ENCODE measurements around the gene HVCN1.
"Not testable (repeated sequence)": the region's sequence is repeated elsewhere in the genome, so short reads cannot be mapped to it uniquely, and the experiment has no call there.

Gene HVCN1, protein sequence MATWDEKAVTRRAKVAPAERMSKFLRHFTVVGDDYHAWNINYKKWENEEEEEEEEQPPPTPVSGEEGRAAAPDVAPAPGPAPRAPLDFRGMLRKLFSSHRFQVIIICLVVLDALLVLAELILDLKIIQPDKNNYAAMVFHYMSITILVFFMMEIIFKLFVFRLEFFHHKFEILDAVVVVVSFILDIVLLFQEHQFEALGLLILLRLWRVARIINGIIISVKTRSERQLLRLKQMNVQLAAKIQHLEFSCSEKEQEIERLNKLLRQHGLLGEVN

DNA sequence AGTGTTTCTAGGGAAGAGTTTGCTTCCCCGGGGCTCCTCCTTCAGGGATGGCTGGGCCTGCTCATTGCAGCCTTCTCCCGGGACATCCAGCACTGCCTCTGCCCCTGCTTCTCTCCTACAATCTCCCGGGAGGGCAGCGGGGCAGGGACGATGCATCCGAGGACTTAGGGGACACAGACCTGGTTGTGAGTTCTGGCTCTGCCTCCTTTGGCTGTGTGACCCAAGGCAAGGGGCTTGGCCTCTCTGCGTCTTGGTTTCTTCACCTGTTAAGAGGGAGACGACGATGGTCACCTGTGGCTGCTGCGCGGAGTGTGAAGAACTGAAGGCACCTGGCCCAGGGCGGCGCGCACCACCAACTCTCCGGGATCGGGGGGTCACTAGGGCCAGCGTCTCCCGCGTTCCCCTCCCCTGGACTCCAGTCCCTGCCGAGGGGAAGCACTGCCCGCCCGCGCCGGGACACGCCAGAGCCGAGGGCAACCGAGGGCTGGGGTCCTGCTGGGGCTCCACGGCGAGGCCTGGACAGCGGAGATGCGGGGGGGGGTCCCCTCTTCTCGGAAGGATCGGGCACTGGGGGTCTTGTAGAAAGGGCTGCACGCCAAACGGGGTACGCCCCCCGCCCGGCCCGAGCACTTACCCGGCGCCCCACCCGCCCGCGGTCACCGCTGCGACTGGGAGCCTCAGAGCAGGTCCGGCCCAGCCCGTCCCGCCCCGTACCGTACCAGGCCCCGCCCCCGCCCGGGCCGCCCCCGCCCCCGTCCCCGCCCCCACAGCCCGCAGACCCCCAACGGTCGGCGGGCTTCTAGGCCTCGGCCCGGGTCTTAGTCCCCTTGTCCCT is at the start of gene HVCN1:
TSS of gene HVCN1 (minus strand) at position 670 of the 835 bp plus-strand sequence. CDS start 5,870 bp downstream, outside the sequence.
- H3K36me3 ChIP-seq (ENCODE audit: control insufficient read depth, insufficient read depth, low read length), result no peaks in the 10 kb centered on the region
- H3K9me3 ChIP-seq (ENCODE audit: control insufficient read depth, insufficient read depth, low read length), result no peaks in the 10 kb centered on the region
- peak within 1 kb of the TSS; percentile 69; the same call in 1 of the 2 replicates for H3K4me3 ChIP-seq (ENCODE audit: low read length)
- no CpG with 5 or more reads among the region's 64 CpGs for WGBS (ENCODE audit: insufficient coverage, insufficient read length)
- no peak for DNase-seq (ENCODE audit: low read depth, low spot score)
- peaks cover 4% of the 10 kb centered on the region; the same call in 1 of the 2 replicates for H3K4me1 ChIP-seq (ENCODE audit: control insufficient read depth, insufficient read depth, low read length)
- peaks cover 2% of the 10 kb centered on the region; the same call in 1 of the 2 replicates for H3K27me3 ChIP-seq (ENCODE audit: control insufficient read depth, insufficient read depth, low read length)
- no peak within 1 kb of the TSS for H3K27ac ChIP-seq (ENCODE audit: low read length)

DNA sequence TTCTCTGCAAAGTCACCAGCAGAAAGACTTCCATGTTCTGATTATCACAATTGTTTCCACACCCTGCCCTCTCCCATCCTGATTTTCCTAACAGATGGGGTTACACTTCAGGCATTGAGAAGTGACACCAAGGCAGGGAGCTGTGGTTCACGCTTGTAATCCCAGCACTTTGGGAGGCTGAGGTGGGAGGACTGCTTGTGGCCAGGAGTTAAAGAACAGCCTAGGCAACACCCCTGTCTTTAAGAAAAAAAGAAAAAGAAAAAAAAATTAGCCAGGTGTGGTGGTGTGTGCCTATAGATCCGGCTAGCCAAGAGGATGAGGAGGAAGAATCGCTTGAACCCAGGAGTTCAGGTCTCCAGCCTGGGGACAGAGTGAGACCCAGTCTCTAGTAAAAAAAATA is 48.6 kb upstream of the HVCN1 start:
- Histone ChIP-seq H3K27ac (ENCODE audit: low read length) (no peak overlapping the region), H3K9me3 (ENCODE audit: control insufficient read depth, insufficient read depth, low read length) (no peaks in the 10 kb centered on the region), H3K27me3 (ENCODE audit: control insufficient read depth, insufficient read depth, low read length) (no peaks in the 10 kb centered on the region), H3K36me3 (ENCODE audit: control insufficient read depth, insufficient read depth, low read length) (no peaks in the 10 kb centered on the region), H3K4me1 (ENCODE audit: control insufficient read depth, insufficient read depth, low read length) (0 out of 2 replicates have a peak, but pooled peaks cover 2% of the 10 kb centered on the region), H3K4me3 (ENCODE audit: low read length) (no peak overlapping the region)
- whole genome bisulfite sequencing (ENCODE audit: insufficient coverage, insufficient read length), result no CpG with 5 or more reads among the region's 3 CpGs
- DNase-seq (ENCODE audit: low read depth, low spot score), result no peak

DNA sequence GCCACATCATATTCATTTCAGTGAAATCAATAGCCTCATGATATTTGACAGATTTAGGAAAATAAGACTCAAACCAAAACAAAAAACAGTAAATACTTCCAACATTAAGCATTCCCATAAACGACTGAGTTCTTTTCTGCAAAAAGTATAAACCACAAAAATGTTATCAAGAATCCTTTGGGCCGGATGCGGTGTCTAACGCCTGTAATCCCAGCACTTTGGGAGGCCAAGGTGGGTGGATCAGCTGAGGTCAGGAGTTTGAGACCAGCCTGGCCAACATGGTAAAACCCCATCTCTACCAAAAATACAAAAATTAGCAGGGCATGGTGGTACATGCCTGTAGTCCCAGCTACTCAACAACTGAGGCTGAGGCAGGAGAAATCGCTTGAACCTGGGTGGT is 48.1 kb upstream of the HVCN1 start:
- not testable (repeated sequence) for H3K4me1 ChIP-seq (ENCODE audit: control insufficient read depth, insufficient read depth, low read length); H3K36me3 ChIP-seq (ENCODE audit: control insufficient read depth, insufficient read depth, low read length)

DNA sequence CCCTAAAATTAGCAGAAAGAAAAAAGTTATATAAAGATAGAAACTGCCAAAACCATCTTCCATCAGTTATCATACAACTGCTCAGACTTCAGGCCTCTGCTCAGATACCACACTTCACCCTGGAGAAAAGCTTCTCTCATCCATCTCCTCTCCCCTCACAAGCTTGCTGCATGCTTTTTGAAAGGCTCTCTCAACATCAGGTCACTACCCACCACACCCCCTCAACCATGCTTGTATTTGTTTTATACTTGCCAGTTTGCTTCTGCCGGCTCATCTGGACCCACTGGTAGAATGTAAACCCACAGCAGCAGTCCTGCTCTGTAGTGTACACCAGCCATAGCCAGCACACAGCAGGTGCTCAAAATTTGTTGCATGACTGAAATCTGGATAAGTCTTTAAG is 45.0 kb upstream of the HVCN1 start:
- Histone ChIP-seq H3K27me3 (ENCODE audit: control insufficient read depth, insufficient read depth, low read length) (no peaks in the 10 kb centered on the region), H3K36me3 (ENCODE audit: control insufficient read depth, insufficient read depth, low read length) (peaks cover 7% of the 10 kb centered on the region; the same call in 1 of the 2 replicates), H3K4me1 (ENCODE audit: control insufficient read depth, insufficient read depth, low read length) (no peaks in the 10 kb centered on the region), H3K4me3 (ENCODE audit: low read length) (no peak overlapping the region), H3K9me3 (ENCODE audit: control insufficient read depth, insufficient read depth, low read length) (no peaks in the 10 kb centered on the region), H3K27ac (ENCODE audit: low read length) (no peak overlapping the region)
- DNase-seq (ENCODE audit: low read depth, low spot score), result no peak
- WGBS (ENCODE audit: insufficient coverage, insufficient read length), result no CpG with 5 or more reads among the region's 1 CpG

More for the DNA sequence above, 48.1 kb upstream of the HVCN1 start:
- not testable (repeated sequence) for H3K27me3 ChIP-seq (ENCODE audit: control insufficient read depth, insufficient read depth, low read length); H3K27ac ChIP-seq (ENCODE audit: low read length); DNase-seq (ENCODE audit: low read depth, low spot score); H3K9me3 ChIP-seq (ENCODE audit: control insufficient read depth, insufficient read depth, low read length); H3K4me3 ChIP-seq (ENCODE audit: low read length)
- WGBS (ENCODE audit: insufficient coverage, insufficient read length), result no CpG with 5 or more reads among the region's 5 CpGs

DNA sequence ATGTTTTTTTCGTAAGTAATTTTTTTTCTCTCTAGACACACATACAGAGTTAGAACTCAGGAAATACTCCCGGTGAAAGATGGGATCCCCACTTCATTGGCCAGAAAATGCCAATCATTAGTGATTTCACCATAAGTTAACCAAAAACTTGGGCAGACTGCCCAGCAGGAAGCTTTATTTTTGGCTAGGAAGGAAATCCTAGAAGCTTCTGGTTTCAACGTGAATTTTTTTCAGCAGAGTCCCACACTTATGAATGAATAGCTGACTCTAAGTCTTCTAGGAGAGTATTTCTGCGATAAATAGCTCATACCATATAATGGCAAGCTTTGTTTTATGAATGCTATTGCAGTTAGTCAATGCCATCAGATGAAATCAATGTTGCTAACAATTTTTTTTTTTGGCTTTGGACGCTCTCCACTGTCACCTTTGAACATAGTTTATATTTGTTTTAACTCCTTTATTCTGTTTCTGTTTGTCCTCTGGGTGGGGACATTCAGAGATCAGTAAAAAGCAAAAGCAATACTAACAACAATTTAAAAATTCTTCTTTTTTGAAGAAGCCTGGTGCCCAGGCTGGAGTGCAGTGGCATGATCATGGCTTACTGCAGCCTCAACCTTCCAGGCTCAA is 44.3 kb upstream of the HVCN1 start:
- Histone ChIP-seq H3K27me3 (ENCODE audit: control insufficient read depth, insufficient read depth, low read length) (no peaks in the 10 kb centered on the region), H3K4me3 (ENCODE audit: low read length) (no peak overlapping the region), H3K9me3 (ENCODE audit: control insufficient read depth, insufficient read depth, low read length) (no peaks in the 10 kb centered on the region), H3K36me3 (ENCODE audit: control insufficient read depth, insufficient read depth, low read length) (peaks cover 14% of the 10 kb centered on the region; the same call in 1 of the 2 replicates), H3K27ac (ENCODE audit: low read length) (no peak overlapping the region), H3K4me1 (ENCODE audit: control insufficient read depth, insufficient read depth, low read length) (no peaks in the 10 kb centered on the region)
- no peak for DNase-seq (ENCODE audit: low read depth, low spot score)
- WGBS (ENCODE audit: insufficient coverage, insufficient read length), result no CpG with 5 or more reads among the region's 5 CpGs

DNA sequence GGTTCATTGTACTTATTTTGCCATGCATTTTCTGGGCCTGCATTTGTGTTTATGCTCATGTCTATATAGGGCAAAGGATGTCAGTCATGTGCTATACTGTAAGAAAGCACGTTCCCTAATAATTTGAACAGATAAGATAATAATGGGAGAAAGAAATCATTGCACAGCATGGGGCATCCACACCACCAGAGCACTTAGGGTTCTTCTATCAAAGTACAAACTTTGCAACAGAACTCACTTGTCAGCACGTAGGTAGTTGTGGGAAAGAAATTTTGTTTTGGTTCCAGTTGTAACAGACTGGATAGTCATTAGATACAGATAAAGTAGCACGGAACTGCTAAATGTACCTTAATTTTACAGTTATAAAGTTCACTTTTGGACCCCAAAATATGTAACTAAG is 43.7 kb upstream of the HVCN1 start:
- no peaks in the 10 kb centered on the region for H3K27me3 ChIP-seq (ENCODE audit: control insufficient read depth, insufficient read depth, low read length)
- no peak for DNase-seq (ENCODE audit: low read depth, low spot score)
- H3K9me3 ChIP-seq (ENCODE audit: control insufficient read depth, insufficient read depth, low read length), result no peaks in the 10 kb centered on the region
- H3K27ac ChIP-seq (ENCODE audit: low read length), result no peak overlapping the region
- no peaks in the 10 kb centered on the region; the same call in 1 of the 2 replicates for H3K4me1 ChIP-seq (ENCODE audit: control insufficient read depth, insufficient read depth, low read length)
- peaks cover 14% of the 10 kb centered on the region; the same call in 1 of the 2 replicates for H3K36me3 ChIP-seq (ENCODE audit: control insufficient read depth, insufficient read depth, low read length)
- no CpG with 5 or more reads among the region's 3 CpGs for WGBS (ENCODE audit: insufficient coverage, insufficient read length)
- no peak overlapping the region for H3K4me3 ChIP-seq (ENCODE audit: low read length)

DNA sequence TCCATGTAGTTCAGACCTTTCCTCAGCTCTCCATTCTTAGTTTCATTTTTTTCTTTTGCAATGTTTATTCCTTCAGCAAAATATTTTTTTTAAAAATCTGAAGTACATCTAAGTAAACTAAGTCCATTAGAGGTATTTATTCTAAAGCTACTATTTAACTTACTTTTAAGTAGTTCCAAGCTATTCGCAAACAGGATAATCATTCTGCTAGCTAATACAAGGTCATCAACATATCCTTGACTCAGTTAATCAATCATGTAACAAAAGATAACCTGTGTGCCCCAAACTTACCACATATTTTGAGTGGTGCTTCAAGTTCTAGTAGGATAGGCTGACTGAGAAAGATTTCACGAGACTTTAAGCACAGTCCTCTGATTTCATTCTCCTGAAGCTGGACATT is 42.6 kb upstream of the HVCN1 start:
- H3K27me3 ChIP-seq (ENCODE audit: control insufficient read depth, insufficient read depth, low read length), result no peaks in the 10 kb centered on the region
- H3K36me3 ChIP-seq (ENCODE audit: control insufficient read depth, insufficient read depth, low read length), result peaks cover 14% of the 10 kb centered on the region; the same call in 1 of the 2 replicates
- WGBS (ENCODE audit: insufficient coverage, insufficient read length), result no CpG with 5 or more reads among the region's 2 CpGs
- H3K4me3 ChIP-seq (ENCODE audit: low read length), result no peak overlapping the region
- no peaks in the 10 kb centered on the region for H3K9me3 ChIP-seq (ENCODE audit: control insufficient read depth, insufficient read depth, low read length)
- H3K4me1 ChIP-seq (ENCODE audit: control insufficient read depth, insufficient read depth, low read length), result no peaks in the 10 kb centered on the region; the same call in 1 of the 2 replicates
- DNase-seq (ENCODE audit: low read depth, low spot score), result no peak
- H3K27ac ChIP-seq (ENCODE audit: low read length), result no peak overlapping the region

DNA sequence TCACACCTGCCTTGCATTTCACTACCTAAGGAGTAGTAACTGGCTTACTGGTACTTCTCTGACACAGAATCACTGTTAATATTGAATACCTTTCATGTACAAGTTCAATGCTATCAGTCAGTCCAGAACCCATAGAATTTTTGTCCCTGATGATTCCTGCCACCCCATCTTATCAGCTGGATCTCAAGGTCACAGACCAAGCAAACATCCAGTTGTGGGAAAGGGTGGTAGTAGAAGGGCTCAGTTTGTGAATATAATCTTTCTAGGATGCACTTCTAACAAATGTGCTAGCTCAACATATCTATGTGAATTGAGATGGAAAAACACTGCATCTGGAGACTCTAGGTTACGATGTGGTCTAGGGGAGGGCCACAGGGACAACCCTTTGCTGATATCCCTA is 39.7 kb upstream of the HVCN1 start:
- Histone ChIP-seq H3K4me1 (ENCODE audit: control insufficient read depth, insufficient read depth, low read length) (no peaks in the 10 kb centered on the region; the same call in 1 of the 2 replicates), H3K27ac (ENCODE audit: low read length) (no peak overlapping the region), H3K27me3 (ENCODE audit: control insufficient read depth, insufficient read depth, low read length) (no peaks in the 10 kb centered on the region), H3K4me3 (ENCODE audit: low read length) (no peak overlapping the region), H3K36me3 (ENCODE audit: control insufficient read depth, insufficient read depth, low read length) (peaks cover 22% of the 10 kb centered on the region; the same call in 1 of the 2 replicates), H3K9me3 (ENCODE audit: control insufficient read depth, insufficient read depth, low read length) (no peaks in the 10 kb centered on the region)
- whole genome bisulfite sequencing (ENCODE audit: insufficient coverage, insufficient read length), result no CpG with 5 or more reads among the region's 1 CpG
- no peak for DNase-seq (ENCODE audit: low read depth, low spot score)

DNA sequence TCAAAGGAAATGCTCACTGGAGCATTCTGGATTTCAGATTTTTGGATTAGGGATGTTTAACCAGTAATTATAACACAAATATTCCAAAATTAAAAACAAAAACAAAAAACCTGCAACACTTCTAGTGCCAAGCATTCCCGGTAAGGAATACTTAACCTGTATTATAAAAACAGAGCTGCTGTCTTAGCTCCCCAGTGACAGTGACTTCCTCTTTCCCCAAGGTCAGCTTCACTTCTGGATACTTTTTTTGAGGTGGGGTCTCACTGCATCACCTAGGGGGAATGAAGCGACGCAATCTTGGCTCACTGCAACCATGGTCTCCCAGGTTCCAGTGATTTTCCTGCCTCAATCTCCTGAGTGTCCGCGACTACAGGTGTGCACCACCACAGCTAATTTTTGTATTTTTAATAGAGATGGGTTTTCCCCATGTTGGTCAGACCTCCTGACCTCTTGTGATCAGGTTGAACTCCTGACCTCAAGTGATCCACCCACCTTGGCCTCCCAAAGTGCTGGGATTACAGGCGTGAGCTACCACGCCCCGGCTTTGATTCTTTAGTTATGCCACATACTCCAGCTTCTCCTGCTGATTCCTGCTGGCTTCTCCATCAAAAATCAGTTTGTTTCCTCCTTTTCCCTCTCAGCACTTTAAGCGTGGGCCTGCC is 37.9 kb upstream of the HVCN1 start:
- WGBS (ENCODE audit: insufficient coverage, insufficient read length), result no CpG with 5 or more reads among the region's 9 CpGs
- Histone ChIP-seq H3K36me3 (ENCODE audit: control insufficient read depth, insufficient read depth, low read length) (peaks cover 24% of the 10 kb centered on the region; the same call in 1 of the 2 replicates), H3K9me3 (ENCODE audit: control insufficient read depth, insufficient read depth, low read length) (no peaks in the 10 kb centered on the region), H3K4me1 (ENCODE audit: control insufficient read depth, insufficient read depth, low read length) (no peaks in the 10 kb centered on the region; the same call in 1 of the 2 replicates), H3K27ac (ENCODE audit: low read length) (no peak overlapping the region), H3K4me3 (ENCODE audit: low read length) (no peak overlapping the region), H3K27me3 (ENCODE audit: control insufficient read depth, insufficient read depth, low read length) (no peaks in the 10 kb centered on the region)
- no peak for DNase-seq (ENCODE audit: low read depth, low spot score)

DNA sequence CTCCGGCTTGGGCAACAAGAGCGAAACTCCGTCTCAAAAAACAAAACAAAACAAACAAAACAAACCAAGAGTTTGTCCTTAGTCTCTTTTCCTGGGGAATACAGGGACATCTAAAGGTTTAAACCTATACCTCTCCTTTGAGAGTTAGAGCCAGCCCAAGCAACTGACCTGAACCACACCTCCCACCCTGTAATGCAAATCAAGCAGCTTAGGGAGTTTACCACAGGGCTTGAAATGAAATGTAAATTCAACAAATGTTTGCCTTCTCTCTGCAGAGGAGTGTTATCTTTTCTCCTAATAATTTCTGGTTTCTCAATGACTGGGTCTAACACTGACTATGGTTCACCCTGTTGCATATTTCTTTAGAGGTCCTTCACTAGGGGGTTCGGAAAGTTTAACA is 37.1 kb upstream of the HVCN1 start:
- WGBS (ENCODE audit: insufficient coverage, insufficient read length), result no CpG with 5 or more reads among the region's 4 CpGs
- Histone ChIP-seq H3K4me3 (ENCODE audit: low read length) (no peak overlapping the region), H3K27ac (ENCODE audit: low read length) (no peak overlapping the region), H3K4me1 (ENCODE audit: control insufficient read depth, insufficient read depth, low read length) (no peaks in the 10 kb centered on the region; the same call in 1 of the 2 replicates), H3K36me3 (ENCODE audit: control insufficient read depth, insufficient read depth, low read length) (peaks cover 24% of the 10 kb centered on the region; the same call in 1 of the 2 replicates), H3K27me3 (ENCODE audit: control insufficient read depth, insufficient read depth, low read length) (no peaks in the 10 kb centered on the region), H3K9me3 (ENCODE audit: control insufficient read depth, insufficient read depth, low read length) (no peaks in the 10 kb centered on the region)
- DNase-seq (ENCODE audit: low read depth, low spot score), result no peak
